GM23248 (cell line): Measurements from ENCODE around the gene CDX1.

Source experiments
- EZH2 ChIP-seq: fragments of 200-600 bp; sonication (generic); IDR thresholded peaks from 2 replicates; pipeline ENCODE4 v1.6.1; 2018; ENCODE audit warnings: antibody characterized with exemption, mild to moderate bottlenecking; ENCODE audit not compliant: insufficient read depth, poor library complexity, severe bottlenecking
- EZH2phosphoT487 ChIP-seq: fragments of 200-600 bp; sonication (generic); IDR thresholded peaks from 2 replicates; pipeline ENCODE4 v1.6.1; 2018; ENCODE audit warnings: antibody characterized with exemption, moderate library complexity, mild to moderate bottlenecking, low read depth; ENCODE audit not compliant: insufficient read depth

GRCh38 chr5:150161242-150162141 lies 5.1 kb upstream of the CDX1 start:
- TF ChIP-seq EZH2phosphoT487 = no peak
- TF ChIP-seq EZH2 = no peak
